Cardiac muscle cell (in vitro differentiated cells and primary cell): ENCODE measurements around the gene ADA. TPM values are rescaled to one million over a fixed set of nuclear protein-coding genes. Genes with fewer than 3 reads are reported as not detected.

Experiments used
- DNase-seq, 2 donors: peaks; one replicate each; pipeline versions ENCODE4 v3.0.0 to v3.0.0-alpha.2; 2010 to 2017; ENCODE audit warnings: low read depth in 1 of 2, low spot score in 1 of 2
- H3K27ac ChIP-seq: fragments of 200-600 bp; sonication (generic); 2 replicates; pipeline ENCODE4 v1.5.1; 2016
- H3K27me3 ChIP-seq: fragments of 200-600 bp; sonication (generic); 2 replicates; pipeline ENCODE4 v1.6.0; 2016; ENCODE audit warnings: control low read depth
- H3K36me3 ChIP-seq: fragments of 200-600 bp; sonication (generic); 2 replicates; pipeline ENCODE4 v1.5.1; 2016; ENCODE audit warnings: control low read depth
- H3K4me1 ChIP-seq: fragments of 200-600 bp; sonication (generic); 2 replicates; pipeline ENCODE4 v1.8.1; 2017; ENCODE audit warnings: low read depth, mild to moderate bottlenecking, mixed run types
- H3K4me3 ChIP-seq: fragments of 200-600 bp; sonication (generic); 2 replicates; pipeline ENCODE4 v1.5.1; 2016; ENCODE audit warnings: mild to moderate bottlenecking
- H3K9me3 ChIP-seq: fragments of 200-600 bp; sonication (generic); 2 replicates; pipeline ENCODE4 v1.5.1; 2017; ENCODE audit warnings: low read depth, mild to moderate bottlenecking, control low read depth
- CTCF ChIP-seq: IDR thresholded peaks from 2 replicates; pipeline ENCODE4 v1.5.1; 2012; ENCODE audit warnings: low read depth, mild to moderate bottlenecking, low read length
- polyA plus RNA-seq: library from polyadenylated mRNA; unstranded; fragments of >200 nt; fragmentation: Nextera tagmentation; extraction: Ambion mirVana; gene quantifications from 2 replicates; pipeline ENCODE4 v1.2.1, GENCODE V29; 2016
- total RNA-seq: library from RNA; depleted of rRNA; stranded (reverse); fragments of >200 nt; gene quantifications from 2 replicates; pipeline ENCODE4 v1.2.3, GENCODE V29; 2016

Gene ADA
- total and polyA plus RNA-seq, 2 experiments from 2014 or later: 16.7 to 18.9 TPM

GRCh38 chr20:44609006-44609515 is 42.4 kb downstream of the ADA start:
- no peak for TF ChIP-seq CTCF
- Histone ChIP-seq H3K4me1 (peaks cover 6% of the 10 kb centered on the region), H3K27ac (peak overlapping the region; percentile 77), H3K27me3 (no peaks in the 10 kb centered on the region), H3K9me3 (no peaks in the 10 kb centered on the region), H3K4me3 (no peak overlapping the region), H3K36me3 (no peaks in the 10 kb centered on the region)
- no peak for DNase-seq

GRCh38 chr20:44606725-44607441 is 44.6 kb downstream of the ADA start:
- Histone ChIP-seq H3K9me3 (no peaks in the 10 kb centered on the region), H3K27me3 (no peaks in the 10 kb centered on the region), H3K27ac (no peak overlapping the region), H3K4me1 (peaks cover 7% of the 10 kb centered on the region), H3K4me3 (no peak overlapping the region), H3K36me3 (no peaks in the 10 kb centered on the region)
- TF ChIP-seq CTCF: no peak
- no peak for DNase-seq

GRCh38 chr20:44603327-44603726 is 48.2 kb downstream of the ADA start:
- Histone ChIP-seq H3K27ac (no peak overlapping the region), H3K9me3 (no peaks in the 10 kb centered on the region), H3K27me3 (no peaks in the 10 kb centered on the region), H3K36me3 (no peaks in the 10 kb centered on the region), H3K4me1 (peaks cover 17% of the 10 kb centered on the region), H3K4me3 (no peak overlapping the region)
- no peak for TF ChIP-seq CTCF
- DNase-seq: no peak

- H3K9me3 ChIP-seq: no peaks in the 10 kb centered on the region
- H3K36me3 ChIP-seq: no peaks in the 10 kb centered on the region
- TF ChIP-seq CTCF: no peak
- DNase-seq: peak in 1 of 2 donors; percentile 85
- H3K4me3 ChIP-seq: no peak overlapping the region
- H3K4me1 ChIP-seq: peaks cover 17% of the 10 kb centered on the region
- peak overlapping the region; percentile 34 for H3K27ac ChIP-seq
- H3K27me3 ChIP-seq: no peaks in the 10 kb centered on the region
Observed at GRCh38 chr20:44601801-44602204, 49.7 kb downstream of the ADA start.

GRCh38 chr20:44601236-44601671 is 50.2 kb downstream of the ADA start:
- no peaks in the 10 kb centered on the region for H3K36me3 ChIP-seq
- H3K9me3 ChIP-seq: no peaks in the 10 kb centered on the region
- H3K4me1 ChIP-seq: peaks cover 17% of the 10 kb centered on the region
- no peak for DNase-seq
- peak overlapping the region; percentile 34 for H3K27ac ChIP-seq
- TF ChIP-seq CTCF: no peak
- no peaks in the 10 kb centered on the region for H3K27me3 ChIP-seq
- H3K4me3 ChIP-seq: no peak overlapping the region
